ENCODE results near the gene SLC38A6. TPM values are rescaled to one million over a fixed set of nuclear protein-coding genes. Genes with fewer than 3 reads are reported as not detected.

Gene SLC38A6
- total RNA-seq, 4 donors from 2014 or later = 16.1 to 47.7 (median 32.4) TPM

DNA sequence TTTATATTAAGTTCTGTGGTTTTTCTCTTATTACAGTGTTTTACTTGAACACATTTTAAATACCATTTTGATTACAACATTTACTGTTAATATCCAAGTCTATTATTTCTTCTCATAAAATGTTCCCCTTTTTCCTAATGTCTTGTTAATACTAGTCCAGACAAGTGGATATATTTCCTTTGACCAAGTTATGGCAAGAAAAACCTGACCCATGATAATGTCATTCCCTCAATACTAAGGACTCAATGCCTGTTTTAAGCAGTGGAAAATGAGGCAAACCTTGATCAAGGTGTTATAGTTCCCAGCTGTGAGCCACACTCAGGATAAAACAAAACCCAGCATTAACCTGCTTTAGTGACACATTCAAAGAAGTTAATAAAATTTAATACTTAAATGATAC, 12.4 kb upstream of the SLC38A6 start:
- no peak for DNase-seq
- intact Hi-C loops (cut with DNase I) = no loop called here

DNA sequence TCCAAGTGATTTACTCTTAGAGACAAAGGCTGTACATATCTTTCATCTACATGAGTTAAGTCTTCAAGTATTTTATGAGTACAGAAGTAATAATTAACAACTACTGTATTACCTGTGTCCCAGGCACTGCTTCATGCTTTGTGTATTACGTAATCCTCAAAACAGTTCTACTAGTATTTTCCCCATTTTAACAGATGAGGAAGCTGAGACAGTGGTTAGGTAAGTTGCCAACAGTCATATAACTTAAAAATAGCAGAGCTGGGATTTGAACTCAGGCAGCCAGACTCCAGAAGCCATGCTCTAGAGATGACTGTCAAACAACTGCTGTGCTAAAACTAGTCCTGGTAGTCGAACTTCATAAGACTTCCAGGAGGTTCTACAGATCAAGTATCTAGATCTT, 10.9 kb upstream of the SLC38A6 start:
- WGBS, 2 donors = 93 to 95% methylated on average over 2 of the region's 2 CpGs
- TF ChIP-seq POLR2A (IDR thresholded peaks at IDR 0.05) (no peak), CTCF (IDR thresholded peaks at IDR 0.05) (no peak)

More for the DNA sequence above, 12.4 kb upstream of the SLC38A6 start:
- no peaks in the 10 kb centered on the region for H3K9me3 ChIP-seq
- H3K4me3 ChIP-seq (replicated peaks in 1 of 3) = no peak overlapping the region
- H3K36me3 ChIP-seq = peaks cover 0 to 2% of the 10 kb centered on the region in 2 donors
- H3K27ac ChIP-seq = no peak overlapping the region
- no peak for TF ChIP-seq CTCF (IDR thresholded peaks at IDR 0.05)
- TF ChIP-seq POLR2A (IDR thresholded peaks at IDR 0.05) = no peak
- H3K27me3 ChIP-seq = no peaks in the 10 kb centered on the region
- no peaks in the 10 kb centered on the region for H3K4me1 ChIP-seq

GRCh38 chr14:60971271-60971670, 9.8 kb upstream of the SLC38A6 start:
- WGBS, 2 donors = 41 to 42% methylated on average over 2 of the region's 2 CpGs
- H3K27ac ChIP-seq = no peak overlapping the region
- H3K9me3 ChIP-seq = no peaks in the 10 kb centered on the region
- H3K36me3 ChIP-seq = peaks cover 0 to 11% of the 10 kb centered on the region in 2 donors
- no peaks in the 10 kb centered on the region for H3K27me3 ChIP-seq
- no peaks in the 10 kb centered on the region for H3K4me1 ChIP-seq
- TF ChIP-seq POLR2A (IDR thresholded peaks at IDR 0.05) (no peak), CTCF (IDR thresholded peaks at IDR 0.05) (no peak)
- no peak overlapping the region for H3K4me3 ChIP-seq (replicated peaks in 1 of 3)
- DNase-seq = no peak
- intact Hi-C loops (cut with DNase I) = no loop called here

More for the DNA sequence above, 10.9 kb upstream of the SLC38A6 start:
- H3K27me3 ChIP-seq = no peaks in the 10 kb centered on the region
- H3K27ac ChIP-seq = no peak overlapping the region
- no peaks in the 10 kb centered on the region for H3K9me3 ChIP-seq
- H3K36me3 ChIP-seq = peaks cover 0 to 11% of the 10 kb centered on the region in 2 donors
- no peaks in the 10 kb centered on the region for H3K4me1 ChIP-seq
- no peak for DNase-seq
- no peak overlapping the region for H3K4me3 ChIP-seq (replicated peaks in 1 of 3)
- intact Hi-C loops (cut with DNase I) = no loop called here

GRCh38 chr14:60972295-60972694, 8.8 kb upstream of the SLC38A6 start:
- intact Hi-C loops (cut with DNase I) = no loop called here
- H3K36me3 ChIP-seq = peaks cover 0 to 11% of the 10 kb centered on the region in 2 donors
- 97% methylated on average over 15 of the region's 15 CpGs for WGBS, 2 donors
- TF ChIP-seq POLR2A (IDR thresholded peaks at IDR 0.05) (no peak), CTCF (IDR thresholded peaks at IDR 0.05) (no peak)
- DNase-seq = no peak
- H3K4me3 ChIP-seq (replicated peaks in 1 of 3) = no peak overlapping the region
- H3K4me1 ChIP-seq = no peaks in the 10 kb centered on the region
- H3K27me3 ChIP-seq = no peaks in the 10 kb centered on the region
- H3K27ac ChIP-seq = no peak overlapping the region
- no peaks in the 10 kb centered on the region for H3K9me3 ChIP-seq

- Histone ChIP-seq H3K4me3 (replicated peaks in 1 of 3) (no peak overlapping the region), H3K27ac (no peak overlapping the region), H3K9me3 (no peaks in the 10 kb centered on the region), H3K4me1 (peaks cover 0 to 1% of the 10 kb centered on the region in 2 donors), H3K36me3 (peaks cover 0 to 11% of the 10 kb centered on the region in 2 donors), H3K27me3 (no peaks in the 10 kb centered on the region)
- DNase-seq = no peak
- intact Hi-C loops (cut with DNase I) = no loop called here
- TF ChIP-seq POLR2A (IDR thresholded peaks at IDR 0.05) (no peak), CTCF (IDR thresholded peaks at IDR 0.05) (no peak)
- WGBS, 2 donors = 96 to 97% methylated on average over 3 of the region's 3 CpGs
These were observed 8.0 kb upstream of the SLC38A6 start for GRCh38 chr14:60973070-60973469.
